Superior temporal gyrus (tissue), 1 donor: ENCODE results near the gene NHS.

ENCODE experiments used
- DNase-seq: peaks from one replicate; pipeline ENCODE4 v3.0.0-alpha.2; 2016; ENCODE audit errors: extremely low spot score

The NHS gene

DNA sequence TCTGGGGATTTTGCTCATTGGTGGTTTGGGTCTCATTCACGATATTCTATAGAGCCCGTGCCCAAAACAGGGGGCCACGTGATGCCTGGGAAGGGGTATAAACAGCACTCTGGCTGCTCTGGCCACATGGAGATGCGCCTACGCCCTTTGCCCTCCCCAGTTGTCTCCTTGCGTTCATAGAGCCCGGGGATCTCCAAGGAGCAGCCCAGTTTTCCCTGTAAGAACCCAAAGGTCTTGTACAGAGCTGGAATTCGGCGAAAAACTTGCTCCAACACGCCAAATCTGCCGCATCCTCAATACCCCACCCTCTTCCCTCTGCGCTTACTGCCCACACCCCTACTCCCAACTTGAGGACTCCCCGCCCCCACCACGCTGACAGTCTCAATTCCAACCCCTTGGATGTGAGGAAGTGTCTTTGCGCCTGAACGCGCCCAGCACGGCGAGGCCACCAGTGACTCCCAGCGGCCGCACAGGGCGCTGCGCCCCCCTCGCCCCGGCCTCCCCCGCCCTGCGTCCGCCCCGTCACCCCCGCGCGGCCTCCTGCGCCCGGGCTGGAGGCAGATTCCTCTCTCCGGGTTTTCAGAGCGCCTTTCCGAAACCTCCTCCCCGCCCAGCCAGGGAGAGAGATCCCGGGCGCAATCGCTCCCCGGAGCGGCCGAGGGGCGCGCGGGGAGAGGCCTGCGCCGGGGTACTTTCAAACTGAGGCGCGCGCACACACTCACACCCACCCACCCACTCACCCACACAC, at the start of gene NHS:
Gene NHS (plus strand): TSS at position 582 of the 748 bp plus-strand sequence. CDS start 558 bp downstream, outside the sequence.
- DNase-seq = peak; percentile 8

- DNase-seq = no peak
These were observed 46.2 kb upstream of the NHS start for GRCh38 chrX:17328837-17329236.

GRCh38 chrX:17336377-17336776, 38.6 kb upstream of the NHS start:
- no peak for DNase-seq

DNA sequence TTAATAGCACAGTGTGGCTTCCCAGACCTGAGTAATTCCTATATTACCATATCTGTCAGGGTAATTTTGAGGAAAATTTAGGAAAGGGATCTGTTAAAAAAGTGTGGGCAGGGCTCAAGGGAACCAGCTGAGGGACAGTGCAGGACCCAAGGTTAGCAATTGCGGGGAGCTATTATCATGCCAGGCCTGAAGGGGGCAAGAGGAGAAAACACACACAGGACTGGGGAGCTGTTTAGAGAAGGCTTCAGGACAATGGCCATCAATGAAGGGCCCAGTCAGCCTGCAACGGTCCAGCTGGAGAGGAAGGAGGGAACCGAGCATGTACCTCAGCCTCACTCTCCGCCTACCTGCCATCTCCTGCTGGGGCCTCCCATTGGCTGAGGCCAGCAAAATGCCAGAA, 19.0 kb upstream of the NHS start:
- no peak for DNase-seq

- DNase-seq = no peak
These were observed 15.5 kb upstream of the NHS start for GRCh38 chrX:17359500-17359899.

DNA sequence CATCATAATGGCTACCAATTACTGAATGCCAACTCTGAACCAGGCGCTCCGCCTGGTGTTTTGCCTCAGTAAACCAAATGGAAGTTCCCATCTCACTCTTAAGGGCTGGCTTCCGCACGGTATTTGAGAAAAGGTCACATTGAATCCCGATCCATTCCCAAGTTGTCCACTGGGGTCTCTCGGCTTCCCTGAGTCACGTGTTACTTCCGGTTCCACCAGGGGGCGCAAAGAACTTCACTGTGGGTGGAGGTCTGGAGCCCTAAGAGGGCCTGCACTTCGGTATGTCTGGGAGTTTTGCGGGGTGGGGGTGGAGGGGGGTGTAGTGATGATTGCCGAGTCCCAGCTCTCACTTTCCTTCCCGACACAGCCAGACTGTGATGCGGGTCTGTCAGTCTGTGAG, 13.4 kb upstream of the NHS start:
- DNase-seq = no peak

DNA sequence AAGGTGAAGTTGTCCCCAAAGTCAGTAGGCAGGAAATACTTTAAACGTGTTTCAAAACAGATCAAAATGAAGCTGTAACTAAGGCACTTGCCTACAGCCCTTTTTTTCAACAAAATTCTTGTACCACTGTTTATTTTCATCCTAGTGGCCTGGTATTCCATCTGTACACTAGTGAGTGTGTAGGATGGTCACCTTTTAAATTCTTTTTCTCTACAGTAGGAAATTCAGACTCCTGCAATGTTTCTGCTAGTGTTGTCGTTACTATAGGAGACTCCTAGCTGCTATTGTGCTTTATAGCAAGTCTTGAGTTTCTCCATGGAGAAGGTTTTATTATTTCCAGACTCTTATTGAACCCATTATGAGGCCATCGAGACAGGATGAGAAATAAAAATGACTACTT, 7.0 kb upstream of the NHS start:
- no peak for DNase-seq

DNA sequence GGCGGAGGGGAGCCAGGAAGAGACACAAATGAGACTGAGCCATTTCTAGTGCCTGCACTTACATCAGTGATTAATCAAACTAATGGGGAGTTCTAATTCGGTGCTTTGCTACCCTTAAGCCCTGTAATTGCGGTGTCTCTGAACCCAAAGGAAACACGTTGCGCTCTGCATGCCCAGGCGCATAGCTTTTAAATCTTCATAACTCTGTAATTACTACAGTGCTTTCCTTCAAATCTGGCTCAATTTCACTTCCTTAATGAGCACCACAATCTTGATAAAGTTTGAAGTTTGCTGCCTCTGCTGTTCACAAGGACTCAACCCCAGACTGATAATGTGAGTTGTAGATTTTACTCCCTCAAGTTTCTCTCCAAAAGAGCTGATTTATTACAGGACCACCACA, 5.7 kb upstream of the NHS start:
- DNase-seq = no peak

- DNase-seq = no peak
These were observed 4.8 kb upstream of the NHS start for GRCh38 chrX:17370191-17370590.

GRCh38 chrX:17372052-17372451, 2.9 kb upstream of the NHS start:
- no peak for DNase-seq

DNA sequence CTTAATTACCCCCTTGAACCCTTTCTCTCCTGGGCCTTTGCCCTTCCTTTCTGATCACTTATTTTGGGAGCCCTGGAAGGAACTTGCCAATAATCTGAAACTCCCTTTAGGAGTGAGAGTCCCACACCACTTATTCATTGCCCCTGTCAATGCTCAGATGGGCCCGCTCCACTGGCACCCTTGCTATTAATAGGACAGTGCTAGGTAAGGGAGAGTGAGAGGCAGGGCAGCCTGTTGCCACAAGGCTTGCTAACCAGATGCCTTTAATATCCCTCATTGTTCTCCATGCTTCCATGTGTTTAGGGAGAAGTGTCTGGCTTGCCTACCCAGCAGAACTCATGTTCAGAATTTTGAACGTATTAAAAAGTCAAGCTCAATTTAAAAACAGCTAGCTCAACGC, 1.7 kb upstream of the NHS start:
- no peak for DNase-seq

- no peak for DNase-seq
These were observed 302 bp downstream of the NHS start for GRCh38 chrX:17375367-17375636.

- no peak for DNase-seq
These were observed 834 bp downstream of the NHS start for GRCh38 chrX:17375637-17376430.

DNA sequence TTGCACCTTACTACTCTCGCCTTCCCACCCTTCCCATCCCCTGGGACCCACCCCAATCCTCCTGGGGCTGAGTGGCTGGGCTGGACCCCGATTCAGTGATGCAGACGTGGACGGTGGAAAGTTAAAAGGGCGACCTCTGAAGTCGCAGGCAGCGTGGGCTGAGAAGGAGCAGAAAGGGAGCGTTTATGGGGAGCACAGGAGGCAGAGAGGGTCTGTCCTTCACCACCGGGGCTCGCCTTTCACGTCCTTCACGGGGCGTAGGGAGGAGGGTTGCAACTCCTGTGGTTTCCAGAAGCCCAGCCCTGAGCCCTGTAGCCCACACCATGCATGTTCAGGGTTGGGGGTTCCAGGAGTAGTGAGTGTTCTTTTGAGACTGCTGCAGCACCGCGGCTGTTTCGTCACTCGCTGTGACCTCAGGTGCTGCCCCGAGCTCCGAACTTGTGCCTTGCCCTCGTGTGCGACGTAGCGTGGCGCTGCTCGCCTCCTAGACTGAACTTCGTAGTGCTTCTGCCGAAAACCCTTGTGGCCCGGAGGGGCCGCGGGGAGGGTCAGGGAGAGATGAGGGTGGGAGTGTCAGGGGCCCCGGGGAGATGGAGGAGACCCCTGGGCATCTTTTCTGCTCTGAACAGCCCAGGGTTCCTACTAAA, 1.6 kb downstream of the NHS start:
- no peak for DNase-seq

GRCh38 chrX:17377091-17377717, 2.2 kb downstream of the NHS start:
- DNase-seq = peak; percentile 8

DNA sequence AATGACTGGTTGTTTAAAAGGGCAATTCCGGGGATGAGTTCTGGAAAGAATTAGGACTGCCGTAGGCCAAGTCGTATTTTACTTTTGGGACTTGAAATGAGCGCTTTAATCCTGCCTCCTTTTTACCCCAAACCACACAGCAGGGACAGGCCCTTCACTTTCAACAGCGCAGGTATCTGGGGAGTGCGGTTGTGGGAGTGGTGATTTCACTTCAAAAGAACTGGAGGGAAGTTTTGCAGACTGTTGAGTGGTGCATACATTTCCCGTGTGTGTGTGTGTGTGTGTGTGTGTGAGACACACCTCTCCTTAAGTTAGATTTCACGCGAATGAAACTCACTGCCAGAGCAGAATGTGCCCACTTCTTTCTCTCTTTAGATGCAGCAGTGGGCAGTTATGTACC, 2.8 kb downstream of the NHS start:
- DNase-seq = peak; percentile 7

GRCh38 chrX:17380221-17380620, 5.2 kb downstream of the NHS start:
- no peak for DNase-seq

DNA sequence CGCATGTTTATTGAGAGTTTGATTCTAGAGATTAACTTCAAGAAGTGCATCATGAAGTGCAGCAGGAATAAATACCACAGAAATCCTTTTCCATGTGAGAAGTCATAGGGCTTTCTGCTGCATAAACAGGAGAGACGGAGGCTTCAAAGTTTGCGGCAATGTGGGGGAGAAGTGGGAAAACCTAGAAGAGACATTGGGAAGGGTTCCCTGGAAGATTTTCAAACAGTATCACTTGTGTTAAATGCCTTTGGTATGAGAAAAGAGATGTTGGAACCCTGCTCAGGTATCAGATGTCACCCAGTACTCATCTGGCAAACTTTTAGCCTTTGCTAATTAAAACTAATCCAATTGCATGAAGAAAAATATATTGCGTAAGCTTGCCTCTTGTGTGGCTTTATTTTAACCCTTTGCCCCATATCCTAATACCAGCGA, 15.4 kb downstream of the NHS start:
- no peak for DNase-seq

GRCh38 chrX:17395154-17395553, 20.2 kb downstream of the NHS start:
- no peak for DNase-seq

DNA sequence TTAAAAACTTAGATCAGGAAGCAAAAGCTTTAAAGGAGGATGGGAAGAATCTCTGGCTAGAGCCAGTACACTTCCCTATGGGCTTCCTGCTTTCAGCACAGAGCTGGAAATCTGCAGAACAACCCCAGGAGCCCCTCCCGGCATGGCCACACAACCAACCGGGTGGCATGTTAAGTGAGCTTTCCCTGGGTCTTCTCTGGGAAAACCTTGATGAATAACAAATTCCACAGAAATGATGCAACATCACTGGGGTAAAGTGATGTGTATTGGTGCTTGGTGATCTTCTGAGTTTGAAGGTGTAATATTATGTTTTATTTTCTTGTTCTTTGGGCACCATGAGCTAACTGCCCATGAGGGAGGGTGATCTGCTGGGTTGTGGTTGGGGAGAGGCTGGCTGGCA, 22.1 kb downstream of the NHS start:
- DNase-seq = no peak

DNA sequence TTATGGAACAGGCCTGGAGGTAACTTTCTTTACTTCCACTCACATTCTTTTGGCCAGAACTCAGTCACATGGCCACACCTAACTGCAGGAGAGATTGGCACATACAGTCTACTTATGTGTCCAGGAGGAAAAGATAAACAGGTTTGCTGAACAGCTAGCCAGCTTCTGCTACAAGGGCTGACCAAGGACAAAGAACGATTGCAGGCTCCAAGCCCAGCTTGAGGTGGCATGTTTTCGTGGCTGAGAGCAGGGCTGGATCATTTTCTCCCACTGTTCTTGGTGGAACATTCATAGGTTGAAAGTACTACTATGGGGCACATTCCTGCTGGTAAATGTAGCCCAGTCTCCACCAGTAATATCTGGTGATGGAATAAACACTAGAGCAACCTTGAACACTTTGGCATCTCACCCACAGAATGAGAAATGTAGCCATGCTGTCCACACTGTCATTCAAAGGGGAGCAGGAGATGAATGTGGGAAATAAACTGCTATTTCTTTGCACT, 28.2 kb downstream of the NHS start:
- no peak for DNase-seq

GRCh38 chrX:17403972-17404371, 29.0 kb downstream of the NHS start:
- DNase-seq = no peak
